Middle frontal gyrus (tissue), 1 donor: Measurements from ENCODE around the gene TACC3.

Source experiments
- DNase-seq: peaks from one replicate; pipeline ENCODE4 v3.0.0-alpha.2; 2015; ENCODE audit warnings: low spot score; ENCODE audit errors: extremely low spot score

Gene TACC3

DNA sequence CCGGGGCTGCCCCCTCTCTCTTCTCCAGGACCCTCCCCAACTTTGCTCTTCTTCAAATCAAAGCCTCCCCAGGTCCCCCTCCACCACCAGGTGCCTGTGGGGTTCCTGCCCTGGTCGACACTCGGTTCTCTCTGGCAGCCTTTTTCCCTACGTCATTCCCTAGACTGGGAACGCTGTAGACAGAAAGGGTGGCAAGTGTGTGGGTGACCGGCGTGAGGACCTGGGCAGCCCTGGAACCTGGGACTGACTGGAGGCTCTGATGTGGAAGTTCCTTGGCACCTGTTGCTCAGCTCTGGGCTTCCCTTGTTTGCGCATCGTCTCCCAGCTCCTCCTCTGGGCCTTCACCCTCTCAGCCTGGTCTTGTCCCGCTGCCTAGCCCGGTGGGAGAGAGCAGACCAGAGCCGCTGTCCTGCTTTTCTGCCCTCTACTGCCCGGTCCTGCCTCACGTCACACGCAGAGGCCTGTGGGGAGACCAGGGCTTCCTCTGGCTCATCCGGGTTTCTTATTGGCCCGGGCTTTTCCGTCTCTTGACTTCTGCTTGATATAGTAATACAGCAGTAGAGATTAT is 1.3 kb downstream of the TACC3 start:
- no peak for DNase-seq

DNA sequence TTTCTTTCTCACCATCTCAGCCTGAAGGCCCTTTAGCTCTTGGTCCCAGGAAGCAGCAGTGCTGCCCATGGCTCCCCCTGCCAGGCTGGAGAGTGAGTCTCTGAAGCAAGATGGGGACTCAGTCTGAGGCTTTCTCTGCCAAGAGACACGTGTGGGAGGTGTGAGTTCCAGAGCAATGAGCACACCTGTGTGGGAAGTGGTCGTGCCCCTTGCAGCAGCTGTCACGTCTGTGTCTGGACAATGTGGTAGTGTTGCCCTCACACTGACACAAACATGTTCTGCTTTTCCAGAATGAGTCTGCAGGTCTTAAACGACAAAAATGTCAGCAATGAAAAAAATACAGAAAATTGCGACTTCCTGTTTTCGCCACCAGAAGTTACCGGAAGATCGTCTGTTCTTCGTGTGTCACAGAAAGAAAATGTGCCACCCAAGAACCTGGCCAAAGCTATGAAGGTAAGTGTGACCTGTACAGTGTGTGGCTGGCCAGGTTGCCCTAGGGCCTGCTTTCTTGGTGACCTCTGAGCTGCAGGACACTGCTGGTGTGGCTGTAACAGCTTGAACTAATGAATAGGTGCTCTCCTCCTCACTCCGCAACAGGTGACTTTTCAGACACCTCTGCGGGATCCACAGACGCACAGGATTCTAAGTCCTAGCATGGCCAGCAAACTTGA is 1.9 kb downstream of the TACC3 start:
- no peak for DNase-seq

DNA sequence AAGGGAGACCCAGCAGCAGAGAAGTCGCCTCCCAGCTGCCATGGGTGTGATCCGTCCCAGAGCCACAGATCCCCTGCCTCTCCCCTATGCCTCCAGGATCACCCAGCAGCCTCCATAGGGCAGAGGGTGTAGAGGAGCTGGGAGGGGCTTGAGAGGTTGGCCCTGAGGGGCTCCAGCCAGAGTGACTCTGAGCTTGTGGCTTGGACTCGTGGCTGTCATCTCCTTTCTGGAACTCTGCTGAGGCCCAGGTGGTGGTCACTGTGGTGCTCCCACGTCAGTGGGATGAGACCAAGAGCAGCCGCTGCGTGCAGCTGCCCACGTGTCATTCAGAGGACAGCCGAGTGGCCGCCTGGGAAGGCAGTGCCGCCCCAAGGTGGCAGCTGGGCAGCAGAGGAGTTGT is 4.2 kb downstream of the TACC3 start:
- DNase-seq: no peak

DNA sequence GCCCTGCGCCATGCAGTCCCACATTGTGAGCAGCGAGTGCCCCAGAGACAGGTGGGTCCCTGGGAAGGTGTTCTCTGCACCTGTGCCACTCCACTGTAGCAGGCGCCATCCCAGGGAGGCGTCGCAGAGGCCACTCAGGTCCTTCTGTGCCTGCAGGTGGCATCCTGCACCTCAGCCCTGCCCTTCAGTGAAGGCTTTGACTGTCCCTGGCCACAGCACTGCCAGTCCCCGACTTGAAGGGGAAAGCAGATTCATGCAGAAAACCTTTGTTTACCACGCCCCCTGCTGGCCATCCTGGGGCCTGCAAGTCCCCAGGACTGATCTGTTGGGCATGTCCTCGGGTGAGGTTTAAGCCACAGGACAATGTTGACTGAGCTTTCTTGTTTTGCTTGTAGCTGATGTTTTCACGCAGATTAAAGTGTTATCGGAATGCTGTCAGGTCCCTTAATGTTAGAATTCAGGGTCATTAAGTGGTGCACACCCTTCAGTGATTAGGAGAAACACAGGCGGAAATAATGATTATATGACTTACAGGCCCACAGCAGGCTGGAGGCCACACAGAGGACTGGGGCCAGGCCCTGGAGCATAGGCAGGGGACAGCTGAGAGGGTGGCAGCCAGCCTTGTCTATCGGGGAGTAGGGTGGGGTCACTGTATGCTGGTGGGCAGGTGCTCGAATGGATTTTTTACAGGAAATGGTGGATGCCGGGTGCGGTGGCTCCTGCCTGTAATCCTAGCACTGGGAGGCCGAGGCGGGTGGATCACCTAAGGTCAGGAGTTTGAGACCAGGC is 5.0 kb downstream of the TACC3 start:
- DNase-seq: peak; percentile 71

DNA sequence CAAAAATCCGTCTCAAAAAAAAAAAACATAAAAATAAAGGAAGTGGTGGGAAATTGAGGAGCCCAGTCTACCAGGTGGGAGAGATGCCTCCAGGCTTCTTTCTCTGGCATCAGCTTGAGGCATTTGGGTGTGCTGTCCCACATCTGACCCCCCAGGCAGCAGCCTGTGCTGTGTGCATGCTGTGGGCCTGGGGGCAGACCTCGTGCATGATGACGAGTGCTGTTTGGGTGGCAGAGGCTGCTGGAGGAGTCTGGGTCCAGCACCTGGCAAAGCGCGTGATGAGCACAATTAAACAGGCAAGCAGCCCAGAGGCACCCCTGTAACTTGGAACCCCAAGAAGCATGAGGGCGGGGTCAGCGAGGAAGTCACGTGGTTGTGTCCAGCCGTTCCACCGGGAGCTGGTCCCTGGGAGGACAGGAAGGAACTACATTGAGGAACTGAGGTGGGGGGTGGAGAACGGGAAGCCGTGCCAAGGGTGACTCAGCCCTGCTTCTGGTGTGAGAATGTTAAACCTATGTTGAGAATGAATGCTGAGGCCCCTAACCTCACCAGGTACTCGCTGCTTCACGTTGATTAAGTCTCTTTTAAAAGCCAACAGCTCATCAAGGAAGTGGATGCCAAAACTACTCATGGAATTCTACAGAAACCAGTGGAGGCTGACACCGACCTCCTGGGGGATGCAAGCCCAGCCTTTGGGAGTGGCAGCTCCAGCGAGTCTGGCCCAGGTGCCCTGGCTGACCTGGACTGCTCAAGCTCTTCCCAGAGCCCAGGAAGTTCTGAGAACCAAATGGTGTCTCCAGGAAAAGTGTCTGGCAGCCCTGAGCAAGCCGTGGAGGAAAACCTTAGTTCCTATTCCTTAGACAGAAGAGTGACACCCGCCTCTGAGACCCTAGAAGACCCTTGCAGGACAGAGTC is 6.1 kb downstream of the TACC3 start:
- DNase-seq: no peak

DNA sequence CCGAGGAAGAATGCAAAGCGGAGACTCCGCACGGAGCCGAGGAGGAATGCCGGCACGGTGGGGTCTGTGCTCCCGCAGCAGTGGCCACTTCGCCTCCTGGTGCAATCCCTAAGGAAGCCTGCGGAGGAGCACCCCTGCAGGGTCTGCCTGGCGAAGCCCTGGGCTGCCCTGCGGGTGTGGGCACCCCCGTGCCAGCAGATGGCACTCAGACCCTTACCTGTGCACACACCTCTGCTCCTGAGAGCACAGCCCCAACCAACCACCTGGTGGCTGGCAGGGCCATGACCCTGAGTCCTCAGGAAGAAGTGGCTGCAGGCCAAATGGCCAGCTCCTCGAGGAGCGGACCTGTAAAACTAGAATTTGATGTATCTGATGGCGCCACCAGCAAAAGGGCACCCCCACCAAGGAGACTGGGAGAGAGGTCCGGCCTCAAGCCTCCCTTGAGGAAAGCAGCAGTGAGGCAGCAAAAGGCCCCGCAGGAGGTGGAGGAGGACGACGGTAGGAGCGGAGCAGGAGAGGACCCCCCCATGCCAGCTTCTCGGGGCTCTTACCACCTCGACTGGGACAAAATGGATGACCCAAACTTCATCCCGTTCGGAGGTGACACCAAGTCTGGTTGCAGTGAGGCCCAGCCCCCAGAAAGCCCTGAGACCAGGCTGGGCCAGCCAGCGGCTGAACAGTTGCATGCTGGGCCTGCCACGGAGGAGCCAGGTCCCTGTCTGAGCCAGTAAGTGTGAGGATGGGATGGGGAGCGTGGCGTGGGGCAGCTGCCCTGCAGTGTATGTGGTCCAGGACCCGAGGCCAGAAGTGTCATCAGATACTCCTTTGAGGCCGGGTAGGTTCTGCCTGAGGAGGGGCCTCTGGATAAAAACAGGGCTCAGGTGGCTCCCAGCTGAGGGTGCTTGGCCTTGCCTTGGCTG is 7.0 kb downstream of the TACC3 start:
- DNase-seq: no peak

DNA sequence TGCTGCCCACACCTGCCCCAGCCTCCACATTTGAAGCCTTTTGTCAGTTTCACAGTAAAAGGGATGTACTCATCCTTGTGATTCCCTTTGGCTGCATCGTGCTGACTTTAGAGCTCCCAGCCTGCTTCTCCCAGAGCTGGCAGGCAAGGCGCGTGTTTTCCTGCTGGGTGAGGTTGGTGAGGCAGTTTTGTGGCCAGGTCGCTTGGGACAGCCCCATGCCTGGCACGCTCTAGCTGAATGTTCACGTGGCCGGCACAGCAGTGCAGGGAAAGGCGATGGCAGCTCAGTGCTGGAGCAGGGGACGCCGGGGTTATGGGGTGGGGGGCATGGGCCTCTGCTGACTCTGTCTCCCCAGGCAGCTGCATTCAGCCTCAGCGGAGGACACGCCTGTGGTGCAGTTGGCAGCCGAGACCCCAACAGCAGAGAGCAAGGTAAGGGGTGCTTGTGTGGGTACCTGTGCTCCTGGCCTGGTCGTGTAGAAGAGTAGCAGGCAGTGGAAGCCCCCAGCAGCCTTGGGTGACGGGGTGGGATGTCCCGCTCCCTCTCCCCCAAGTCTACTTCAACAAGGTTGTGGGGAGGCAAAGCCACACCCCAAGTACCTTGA is 9.3 kb downstream of the TACC3 start:
- no peak for DNase-seq

DNA sequence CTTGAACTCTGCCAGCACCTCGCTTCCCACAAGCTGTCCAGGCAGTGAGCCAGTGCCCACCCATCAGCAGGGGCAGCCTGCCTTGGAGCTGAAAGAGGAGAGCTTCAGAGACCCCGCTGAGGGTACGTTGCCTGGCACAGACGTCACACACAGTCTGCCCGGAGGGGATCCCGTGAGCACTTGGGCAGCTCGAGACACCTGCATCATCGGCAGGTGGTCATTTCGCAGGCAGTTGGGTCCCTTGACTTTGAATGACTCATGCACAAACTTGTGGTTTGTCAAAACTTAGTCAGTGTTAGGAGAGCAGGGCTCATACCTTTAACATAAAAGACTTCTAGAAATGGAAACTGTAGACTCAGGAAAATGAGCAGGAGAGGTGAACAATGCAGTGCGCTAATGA is 9.9 kb downstream of the TACC3 start:
- no peak for DNase-seq

DNA sequence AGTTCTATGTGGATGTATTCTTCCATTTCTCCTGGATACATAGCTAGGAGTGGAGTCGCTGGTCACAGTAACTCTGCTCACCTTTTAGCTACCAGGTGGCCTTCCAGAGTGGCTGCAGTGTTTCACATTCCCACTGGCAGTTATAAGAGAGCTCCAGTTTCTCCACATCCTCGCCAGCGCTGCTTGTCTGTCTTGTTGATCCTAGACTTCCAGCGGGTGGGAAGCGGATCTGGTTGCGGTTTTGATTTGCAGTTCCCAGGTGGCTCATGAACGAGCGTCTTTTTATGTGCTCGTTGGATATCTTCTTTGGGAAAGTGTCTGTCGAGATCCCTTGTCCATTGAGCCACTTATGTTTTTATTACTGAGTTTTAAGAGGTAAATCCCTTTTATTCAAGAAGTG is 11.6 kb downstream of the TACC3 start:
- no peak for DNase-seq

DNA sequence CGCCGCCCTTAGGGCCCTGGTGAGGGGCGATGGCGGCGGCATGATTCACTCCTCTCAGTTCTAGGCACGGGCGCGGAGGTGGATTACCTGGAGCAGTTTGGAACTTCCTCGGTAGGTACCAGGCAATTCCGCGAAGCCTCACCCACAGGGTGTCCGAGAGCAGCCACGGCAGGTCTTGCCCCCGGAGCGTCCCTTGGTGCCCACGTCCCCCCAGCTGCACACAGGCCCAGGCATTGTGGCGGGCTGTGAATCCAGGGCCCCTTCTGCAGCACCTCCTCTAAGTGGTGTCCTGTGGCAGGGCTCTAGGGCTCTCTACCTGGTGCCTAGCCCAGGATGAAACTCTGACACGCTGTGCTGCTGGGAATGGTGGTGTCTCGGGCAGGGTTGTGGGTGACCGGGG is 13.9 kb downstream of the TACC3 start:
- no peak for DNase-seq

DNA sequence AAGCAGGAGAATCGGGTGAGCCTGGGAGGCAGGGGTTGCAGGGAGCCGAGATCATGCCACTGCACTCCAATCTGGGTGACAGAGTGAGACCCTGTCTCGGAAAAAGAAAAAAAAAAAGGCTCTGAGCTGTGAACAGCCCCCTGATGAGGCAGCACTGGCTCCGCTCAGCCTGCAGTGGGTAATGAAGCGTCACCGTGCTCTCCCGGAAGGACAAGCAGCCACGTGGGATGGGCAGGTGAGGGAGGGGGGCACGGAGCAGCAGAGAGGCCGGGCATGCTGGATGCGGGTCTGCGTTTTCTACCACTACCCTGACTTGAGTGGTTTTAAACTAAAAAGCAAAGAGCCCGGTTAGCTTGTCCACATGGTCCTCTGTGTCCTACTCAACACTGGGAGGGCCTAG is 15.5 kb downstream of the TACC3 start:
- no peak for DNase-seq

DNA sequence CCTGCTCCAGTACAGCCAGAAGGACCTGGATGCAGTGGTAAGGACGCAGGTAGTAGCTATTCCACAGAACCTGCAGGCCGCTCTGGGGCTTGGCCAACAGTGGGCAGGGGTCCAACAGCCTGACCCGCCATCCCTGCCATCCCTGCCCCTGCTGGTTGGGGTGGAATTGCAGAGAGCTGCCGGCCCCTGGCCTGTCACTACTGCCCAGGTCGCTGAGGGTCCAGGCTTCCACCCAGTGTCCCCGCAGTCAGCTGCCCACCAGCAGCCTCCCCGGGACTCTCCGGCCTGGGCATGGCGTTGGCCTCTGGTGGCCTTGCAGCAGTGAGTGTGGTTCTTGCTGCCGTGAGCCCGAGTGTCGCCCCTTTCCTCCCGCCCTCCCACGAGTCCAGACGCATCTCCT is 16.3 kb downstream of the TACC3 start:
- no peak for DNase-seq

DNA sequence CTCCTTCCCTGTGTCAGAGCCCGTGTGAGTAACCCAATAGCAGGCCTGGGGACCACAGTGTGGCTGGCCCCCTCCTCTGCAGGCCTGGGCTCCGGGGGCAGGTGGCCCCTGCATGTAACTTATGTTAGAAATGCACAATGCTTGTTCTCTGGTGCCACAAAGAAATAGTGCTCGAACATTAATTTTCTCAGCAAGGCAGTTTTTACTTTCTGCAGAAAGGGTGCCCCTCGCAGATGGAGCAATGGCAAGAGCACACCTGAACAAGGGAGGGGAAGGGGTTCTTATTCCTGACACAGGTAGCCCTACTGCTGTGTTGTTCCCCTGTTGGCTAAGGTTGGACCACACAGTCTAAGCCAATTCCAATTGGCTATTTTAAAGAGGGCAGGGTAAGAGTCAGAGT is 17.1 kb downstream of the TACC3 start:
- DNase-seq: no peak

DNA sequence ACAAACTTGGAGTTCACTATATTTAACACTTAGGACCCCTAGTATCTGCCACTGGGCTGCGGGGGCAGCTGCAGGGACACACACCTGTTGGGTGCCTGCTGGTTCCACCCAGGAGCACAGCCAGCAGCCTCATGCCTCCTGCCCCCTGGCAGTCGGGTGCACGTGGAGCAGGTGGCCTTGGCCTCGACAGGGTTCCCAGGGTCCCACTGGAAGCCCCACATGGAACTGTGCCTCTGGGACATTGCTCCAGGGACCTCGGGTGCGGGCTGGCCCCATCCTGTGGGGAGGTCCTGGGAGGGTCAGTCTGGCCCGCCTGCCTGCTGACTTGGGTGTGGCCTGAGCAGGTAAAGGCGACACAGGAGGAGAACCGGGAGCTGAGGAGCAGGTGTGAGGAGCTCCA is 18.0 kb downstream of the TACC3 start:
- DNase-seq: no peak

DNA sequence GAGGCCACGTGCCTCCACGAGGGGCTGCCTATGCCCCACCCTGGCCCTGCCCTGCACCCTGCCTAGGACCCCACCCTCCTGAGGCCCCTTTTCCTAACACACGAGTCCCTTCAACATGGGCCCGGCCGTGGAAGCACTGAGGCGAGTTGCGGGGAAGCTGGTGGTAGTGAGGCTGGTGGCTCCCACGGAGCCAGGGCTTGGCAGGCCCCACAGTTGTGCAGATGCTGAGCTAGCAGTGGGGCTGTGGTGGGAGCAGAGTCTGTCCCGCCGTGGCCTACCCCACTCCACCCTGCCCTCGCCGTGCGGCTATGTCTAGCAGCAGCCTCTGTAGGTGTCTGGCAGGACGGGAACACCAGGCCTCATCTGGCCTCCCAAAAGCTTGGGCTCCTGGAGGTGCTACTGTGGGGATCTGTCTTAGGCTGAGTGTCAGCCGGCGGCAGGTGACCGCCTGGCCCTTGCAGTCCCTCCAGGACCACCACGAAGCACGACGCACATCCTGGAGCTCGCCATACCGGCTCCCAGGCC is 18.8 kb downstream of the TACC3 start:
- DNase-seq: no peak

DNA sequence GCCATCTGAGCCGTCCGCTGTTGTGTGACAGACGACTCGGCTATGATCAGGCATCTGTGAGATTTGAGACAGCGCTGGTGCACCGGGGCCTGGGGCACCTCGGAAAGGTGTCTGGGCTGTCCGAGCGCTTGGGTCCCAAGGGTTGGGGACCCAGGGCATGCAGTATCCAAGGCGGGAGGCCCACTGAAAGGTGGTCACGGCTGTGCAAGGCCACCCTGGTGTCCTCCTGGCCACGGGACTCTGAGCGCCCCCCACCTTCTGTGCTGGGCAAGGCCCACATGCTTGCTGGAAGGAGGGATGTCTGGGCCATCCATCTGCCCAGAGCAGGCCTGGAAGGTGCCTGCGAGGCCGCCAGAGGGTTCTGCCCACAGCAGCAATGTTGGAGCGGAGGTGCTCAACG is 19.9 kb downstream of the TACC3 start:
- DNase-seq: no peak

DNA sequence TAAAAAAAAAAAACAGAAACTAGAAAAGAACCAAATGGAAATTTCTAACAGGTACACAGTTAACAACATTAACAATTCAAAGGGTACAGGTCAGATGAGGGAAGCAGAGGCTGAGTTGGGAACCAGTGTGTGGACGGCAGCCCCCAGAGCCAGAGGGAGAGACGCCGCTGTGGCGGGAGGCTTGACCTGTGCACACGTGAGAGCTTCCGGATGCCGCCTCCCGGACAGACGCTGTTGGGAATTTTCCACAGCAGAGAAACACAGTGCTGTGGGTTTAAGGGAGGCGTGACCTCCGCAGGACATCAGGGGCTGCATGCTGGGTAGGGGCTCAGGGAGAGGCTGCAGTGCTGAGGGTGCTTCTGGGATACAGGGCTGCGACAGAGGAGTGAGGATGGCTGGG is 22.2 kb downstream of the TACC3 start:
- no peak for DNase-seq

DNA sequence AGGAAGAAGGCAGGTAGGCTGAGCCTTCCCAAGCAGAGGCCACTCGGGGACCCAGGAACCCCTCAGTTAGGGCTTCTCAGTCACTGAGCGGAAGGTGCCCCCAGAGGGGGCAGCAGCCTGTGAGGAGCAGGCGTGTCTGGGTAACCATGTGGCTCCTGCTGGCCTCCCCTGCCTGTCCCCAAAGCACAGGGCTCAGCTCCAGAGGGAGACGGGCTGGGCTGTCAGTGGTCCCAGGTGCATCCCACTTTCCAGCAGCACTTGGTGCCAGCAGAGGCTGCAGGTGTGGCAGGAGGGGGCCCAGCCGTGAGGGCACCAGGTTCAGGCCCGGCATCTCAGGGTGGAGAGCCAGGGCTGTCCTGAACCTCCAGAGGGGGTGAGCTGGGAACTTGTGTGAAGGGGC is 22.7 kb downstream of the TACC3 start:
- DNase-seq: no peak

DNA sequence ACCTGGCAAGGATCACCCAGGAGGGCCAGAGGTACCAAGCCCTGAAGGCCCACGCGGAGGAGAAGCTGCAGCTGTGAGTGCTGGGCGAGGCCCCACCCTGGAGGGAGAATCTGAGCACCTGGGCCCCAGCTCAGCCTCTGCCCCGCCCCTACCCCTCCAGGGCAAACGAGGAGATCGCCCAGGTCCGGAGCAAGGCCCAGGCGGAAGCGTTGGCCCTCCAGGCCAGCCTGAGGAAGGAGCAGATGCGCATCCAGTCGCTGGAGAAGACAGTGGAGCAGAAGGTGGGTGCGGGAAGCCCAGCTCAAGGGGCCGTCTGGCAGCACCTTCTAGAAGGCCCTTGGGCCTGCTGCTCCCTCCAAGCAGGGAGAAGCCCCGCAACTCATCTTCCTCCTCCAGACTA is 23.2 kb downstream of the TACC3 start:
- no peak for DNase-seq

DNA sequence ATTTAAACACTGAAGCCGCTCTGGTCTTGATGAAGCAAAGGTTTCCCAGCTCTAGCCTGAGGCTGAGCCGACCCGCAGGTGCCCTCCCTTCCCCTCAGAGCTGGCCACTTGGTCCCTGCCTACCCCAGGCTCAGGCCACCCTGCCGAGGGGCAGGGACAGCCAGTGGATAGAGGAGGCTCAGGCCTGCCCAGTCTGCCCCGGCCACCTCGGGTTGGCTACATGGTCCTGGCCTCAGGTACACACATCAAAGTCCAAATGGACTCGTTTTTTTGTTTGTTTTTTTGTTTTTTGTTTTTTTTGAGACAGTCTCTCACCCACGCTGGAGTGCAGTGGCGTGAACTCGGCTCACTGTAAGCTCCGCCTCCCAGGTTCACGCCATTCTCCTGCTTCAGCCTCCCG is 23.8 kb downstream of the TACC3 start:
- no peak for DNase-seq
